Right lobe of liver (tissue), 4 donors: ENCODE data around the gene ATP7B.

Source experiments
- POLR2A ChIP-seq: fragments of 450-650 bp; IDR thresholded peaks from one replicate; pipeline ENCODE4 v1.6.1; 2017; ENCODE audit warnings: antibody characterized with exemption, mild to moderate bottlenecking
- TF ChIP-seq, protein P1 (sequence below), 4 donors: fragments of 200-600 bp in 3 of 4; fragments of 450-650 bp in 1 of 4; IDR thresholded peaks; one replicate each; pipeline versions ENCODE4 v1.5.1 to v1.8.0; 2016 to 2022; ENCODE audit warnings: antibody characterized with exemption in 4 of 4, mild to moderate bottlenecking in 2 of 4
- donor health status: DM: no; HTN: no; CAD: no.
- donor health status: DM: no; HTN: no; CAD: no.
- donor health status: DM: no; HTN: yes; CAD: no.

DNA sequence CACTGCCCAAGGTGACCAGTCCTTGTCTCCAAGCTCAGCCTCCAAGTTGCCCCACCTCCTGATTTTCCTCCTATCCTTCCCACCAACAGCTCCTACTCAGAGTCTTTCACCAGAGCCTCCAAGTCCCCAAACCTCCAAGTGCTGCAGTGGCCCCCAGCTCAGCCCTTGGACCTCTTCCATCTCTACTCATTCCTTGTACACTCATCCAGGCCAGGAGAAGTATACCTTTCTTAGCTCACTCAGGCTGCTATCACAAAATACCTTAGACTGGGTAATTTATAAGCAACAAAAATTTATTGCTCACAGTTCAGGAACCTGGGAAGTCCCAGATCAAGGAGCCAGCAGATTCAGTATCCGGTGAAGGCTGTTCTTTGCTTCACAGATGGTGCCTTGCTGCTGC is 11.3 kb downstream of the ATP7B start:
- TF ChIP-seq, protein P1, sequence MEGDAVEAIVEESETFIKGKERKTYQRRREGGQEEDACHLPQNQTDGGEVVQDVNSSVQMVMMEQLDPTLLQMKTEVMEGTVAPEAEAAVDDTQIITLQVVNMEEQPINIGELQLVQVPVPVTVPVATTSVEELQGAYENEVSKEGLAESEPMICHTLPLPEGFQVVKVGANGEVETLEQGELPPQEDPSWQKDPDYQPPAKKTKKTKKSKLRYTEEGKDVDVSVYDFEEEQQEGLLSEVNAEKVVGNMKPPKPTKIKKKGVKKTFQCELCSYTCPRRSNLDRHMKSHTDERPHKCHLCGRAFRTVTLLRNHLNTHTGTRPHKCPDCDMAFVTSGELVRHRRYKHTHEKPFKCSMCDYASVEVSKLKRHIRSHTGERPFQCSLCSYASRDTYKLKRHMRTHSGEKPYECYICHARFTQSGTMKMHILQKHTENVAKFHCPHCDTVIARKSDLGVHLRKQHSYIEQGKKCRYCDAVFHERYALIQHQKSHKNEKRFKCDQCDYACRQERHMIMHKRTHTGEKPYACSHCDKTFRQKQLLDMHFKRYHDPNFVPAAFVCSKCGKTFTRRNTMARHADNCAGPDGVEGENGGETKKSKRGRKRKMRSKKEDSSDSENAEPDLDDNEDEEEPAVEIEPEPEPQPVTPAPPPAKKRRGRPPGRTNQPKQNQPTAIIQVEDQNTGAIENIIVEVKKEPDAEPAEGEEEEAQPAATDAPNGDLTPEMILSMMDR (IDR thresholded peaks at IDR 0.05): no peak
- TF ChIP-seq POLR2A: no peak
